ENCODE results near the gene GARIN5A.

GRCh38 chr19:50485284-50485955 lies 8.8 kb upstream of the GARIN5A start:
- TF ChIP-seq, protein P1, sequence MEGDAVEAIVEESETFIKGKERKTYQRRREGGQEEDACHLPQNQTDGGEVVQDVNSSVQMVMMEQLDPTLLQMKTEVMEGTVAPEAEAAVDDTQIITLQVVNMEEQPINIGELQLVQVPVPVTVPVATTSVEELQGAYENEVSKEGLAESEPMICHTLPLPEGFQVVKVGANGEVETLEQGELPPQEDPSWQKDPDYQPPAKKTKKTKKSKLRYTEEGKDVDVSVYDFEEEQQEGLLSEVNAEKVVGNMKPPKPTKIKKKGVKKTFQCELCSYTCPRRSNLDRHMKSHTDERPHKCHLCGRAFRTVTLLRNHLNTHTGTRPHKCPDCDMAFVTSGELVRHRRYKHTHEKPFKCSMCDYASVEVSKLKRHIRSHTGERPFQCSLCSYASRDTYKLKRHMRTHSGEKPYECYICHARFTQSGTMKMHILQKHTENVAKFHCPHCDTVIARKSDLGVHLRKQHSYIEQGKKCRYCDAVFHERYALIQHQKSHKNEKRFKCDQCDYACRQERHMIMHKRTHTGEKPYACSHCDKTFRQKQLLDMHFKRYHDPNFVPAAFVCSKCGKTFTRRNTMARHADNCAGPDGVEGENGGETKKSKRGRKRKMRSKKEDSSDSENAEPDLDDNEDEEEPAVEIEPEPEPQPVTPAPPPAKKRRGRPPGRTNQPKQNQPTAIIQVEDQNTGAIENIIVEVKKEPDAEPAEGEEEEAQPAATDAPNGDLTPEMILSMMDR (IDR thresholded peaks at IDR 0.05) = no peak
- no peak for TF ChIP-seq POLR2A (IDR thresholded peaks at IDR 0.05)

Data from uterus (tissue), 2 donors.